GM18951 (cell line): ENCODE results near the gene DBNL.

ENCODE experiments used
- POLR2A ChIP-seq: IDR thresholded peaks from 4 replicates; pipeline ENCODE4 v1.6.1; 2011; ENCODE audit warnings: mild to moderate bottlenecking; ENCODE audit not compliant: insufficient read length, insufficient read depth; ENCODE audit errors: extremely low read depth
- in situ Hi-C: fragments of 300-500 bp; cut with MboI; formaldehyde crosslinking; loops from one replicate; pipeline ENCODE4 v1.12.0; 2022; ENCODE audit warnings: low sequenced_read_pairs, mixed read lengths, inconsistent platforms; ENCODE audit not compliant: unreplicated experiment

The DBNL gene

DNA sequence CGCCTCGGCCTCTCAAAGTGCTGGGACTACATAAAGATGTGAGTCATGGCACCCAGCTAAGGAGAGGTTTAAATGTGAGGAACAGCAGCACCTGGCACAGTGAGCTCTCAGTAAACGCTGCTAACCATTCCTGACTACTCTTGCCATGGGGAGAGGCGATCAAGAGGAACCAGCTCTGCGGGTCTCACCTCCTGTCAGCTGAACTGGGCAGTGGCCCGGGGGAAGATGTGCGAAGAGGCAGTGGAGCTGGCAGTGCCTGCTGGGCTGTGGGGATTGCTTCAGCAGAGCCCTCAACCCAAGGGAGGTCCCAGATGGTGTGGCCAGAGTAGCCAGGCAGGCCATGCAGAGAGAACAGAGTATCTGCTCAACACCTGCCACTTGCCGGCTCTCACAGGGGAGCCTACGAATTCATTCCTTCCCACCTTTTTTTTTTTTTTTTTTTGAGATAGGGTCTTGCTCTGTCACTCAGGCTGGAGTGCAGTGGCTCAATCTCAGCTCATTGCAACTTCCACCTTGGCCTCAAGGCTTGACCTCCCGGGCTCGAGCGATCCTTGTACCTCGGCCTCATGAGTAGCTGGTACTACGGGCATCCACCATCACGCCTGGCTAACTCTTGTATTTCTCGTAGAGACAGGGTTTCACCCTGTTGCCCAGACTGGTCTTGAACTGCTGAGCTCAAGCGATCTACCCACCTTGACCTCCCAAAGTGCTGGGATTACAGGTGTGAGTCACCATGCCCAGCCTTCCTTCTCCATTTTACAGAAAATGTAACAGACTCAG, 31.0 kb downstream of the DBNL start:
- in situ Hi-C loops: no loop called here
- no peak for TF ChIP-seq POLR2A

DNA sequence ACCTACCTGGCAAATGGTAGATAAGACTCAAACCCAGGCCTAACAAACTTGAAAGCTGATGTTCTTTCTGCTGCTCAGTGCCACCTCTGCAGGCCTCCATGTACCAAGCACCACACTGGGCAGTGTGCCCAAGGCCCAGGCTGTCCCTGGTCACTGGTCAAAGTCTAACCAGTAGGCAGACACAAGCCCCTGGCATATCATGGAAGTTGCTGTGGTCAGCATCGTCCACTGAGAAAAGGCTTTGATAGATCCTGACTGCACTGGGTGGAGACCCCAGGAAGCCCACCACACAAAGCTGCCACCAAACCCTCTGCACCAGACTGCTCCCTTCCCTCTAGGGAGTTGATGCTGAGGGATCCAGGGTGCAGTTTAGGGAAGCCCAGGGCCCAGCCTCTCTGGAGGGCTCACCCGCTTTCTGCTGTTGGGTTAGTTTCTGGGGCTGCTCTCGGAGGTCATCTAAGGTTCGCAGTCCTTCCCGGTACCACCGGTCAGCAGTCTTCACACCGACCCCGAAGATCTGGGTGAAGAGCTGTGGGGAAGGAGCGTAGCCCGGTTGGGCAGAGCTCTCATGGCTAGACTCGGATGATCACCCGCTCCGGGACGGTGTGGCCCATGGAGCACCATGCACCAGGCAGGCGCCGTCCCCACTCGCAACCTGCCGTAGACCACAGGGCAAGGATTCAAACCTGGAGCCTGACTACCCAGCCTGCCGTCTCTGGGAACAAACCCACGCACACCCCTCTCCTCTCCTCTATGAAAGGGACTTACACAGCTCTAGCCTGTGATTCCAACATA, 31.8 kb downstream of the DBNL start:
- no peak for TF ChIP-seq POLR2A
- in situ Hi-C loops: no loop called here

DNA sequence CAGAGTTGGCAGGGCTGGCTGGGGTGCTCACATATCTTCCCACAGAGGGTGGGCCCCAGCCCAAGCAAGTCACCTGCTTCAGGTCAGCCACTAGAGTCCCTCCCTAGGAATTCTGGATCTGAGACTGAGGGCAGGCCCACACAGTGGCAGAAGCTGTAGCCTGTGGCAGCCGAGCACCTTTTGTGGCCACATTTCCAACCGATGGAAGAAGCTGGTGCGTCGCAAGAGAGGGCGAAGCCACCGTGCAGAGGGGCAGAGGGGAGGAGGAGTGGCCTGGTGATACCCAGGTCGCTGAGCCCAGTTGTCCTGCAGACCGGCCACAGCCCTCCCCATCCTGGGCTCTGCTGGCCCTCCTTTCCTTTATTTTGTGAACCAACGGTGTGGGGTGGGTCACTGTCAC, 32.6 kb downstream of the DBNL start:
- in situ Hi-C loops: no loop called here
- TF ChIP-seq POLR2A: no peak

DNA sequence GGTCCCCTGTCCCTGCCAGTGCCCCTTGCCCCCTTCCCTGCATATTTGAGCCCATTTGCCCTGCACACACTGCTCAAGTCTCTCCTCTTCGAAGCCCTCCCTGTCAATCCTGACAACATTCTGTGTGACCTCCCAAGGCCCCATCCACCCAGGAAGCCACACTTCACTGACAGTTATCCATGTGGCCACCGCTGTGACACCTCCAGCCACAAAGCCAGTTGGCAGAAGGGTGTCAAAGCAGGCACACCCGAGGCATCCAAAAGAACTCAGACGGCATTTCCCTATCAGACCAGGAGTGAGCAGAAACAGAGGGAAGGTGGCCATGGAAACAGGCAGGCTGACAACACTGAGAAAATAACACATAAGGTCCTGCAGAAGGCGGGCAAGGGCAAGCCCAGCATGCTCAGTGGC, 33.2 kb downstream of the DBNL start:
- in situ Hi-C loops: no loop called here
- no peak for TF ChIP-seq POLR2A

DNA sequence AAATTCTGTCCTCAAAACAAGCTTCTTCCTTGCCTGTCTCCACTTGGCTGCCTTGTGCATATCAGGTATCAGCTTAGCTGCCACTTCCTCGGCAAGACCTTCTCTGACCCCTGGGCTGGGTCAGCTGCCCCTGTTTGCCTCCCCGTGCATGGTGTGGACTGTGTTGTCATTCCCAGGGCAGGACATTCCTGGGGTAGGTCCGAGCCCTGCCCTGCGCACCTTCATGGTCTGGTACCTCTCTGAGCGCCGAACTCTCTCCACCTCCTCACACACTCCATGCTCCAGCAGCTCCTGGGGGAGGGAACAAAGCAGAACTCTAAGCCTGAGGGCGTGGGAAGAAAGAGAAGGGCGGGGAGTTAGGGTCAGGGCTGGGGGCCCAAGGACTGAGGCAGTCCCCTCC, 34.0 kb downstream of the DBNL start:
- in situ Hi-C loops: no loop called here

DNA sequence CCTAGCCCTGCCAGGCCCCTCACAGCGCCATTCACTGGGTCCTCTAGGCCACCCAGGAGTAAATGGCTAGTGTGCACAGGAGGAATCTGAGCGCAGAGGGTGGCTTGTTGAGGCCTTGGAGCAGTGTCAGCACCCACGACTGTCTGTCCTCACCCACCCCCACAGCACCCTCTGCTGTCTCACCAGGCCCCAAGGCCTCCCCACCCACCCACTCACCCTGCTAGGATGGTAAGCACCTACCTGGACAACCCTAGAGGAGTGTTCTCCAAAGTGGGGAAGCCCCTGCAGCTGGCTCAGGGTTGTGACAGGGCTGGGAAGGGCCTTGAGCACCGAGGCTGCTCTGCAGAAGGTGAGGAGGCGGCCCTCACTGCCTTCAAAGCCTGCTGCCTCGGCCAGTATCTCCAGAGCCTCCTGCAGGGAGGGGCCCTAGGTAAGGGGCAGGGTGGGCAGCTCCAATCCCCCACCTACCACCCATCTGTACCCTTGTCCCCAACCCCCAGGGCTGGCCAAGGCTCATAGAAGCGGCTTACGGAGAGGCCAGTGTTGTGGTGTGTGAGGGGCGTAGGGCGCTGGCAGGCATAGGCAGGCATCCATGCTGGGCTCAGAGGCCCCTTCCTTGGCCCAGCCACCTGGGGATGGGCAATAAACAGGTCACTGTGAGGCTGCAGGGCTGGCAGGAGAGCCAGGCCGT, 35.0 kb downstream of the DBNL start:
- no peak for TF ChIP-seq POLR2A
- in situ Hi-C loops: no loop called here

More for the DNA sequence above, 34.0 kb downstream of the DBNL start:
- no peak for TF ChIP-seq POLR2A

DNA sequence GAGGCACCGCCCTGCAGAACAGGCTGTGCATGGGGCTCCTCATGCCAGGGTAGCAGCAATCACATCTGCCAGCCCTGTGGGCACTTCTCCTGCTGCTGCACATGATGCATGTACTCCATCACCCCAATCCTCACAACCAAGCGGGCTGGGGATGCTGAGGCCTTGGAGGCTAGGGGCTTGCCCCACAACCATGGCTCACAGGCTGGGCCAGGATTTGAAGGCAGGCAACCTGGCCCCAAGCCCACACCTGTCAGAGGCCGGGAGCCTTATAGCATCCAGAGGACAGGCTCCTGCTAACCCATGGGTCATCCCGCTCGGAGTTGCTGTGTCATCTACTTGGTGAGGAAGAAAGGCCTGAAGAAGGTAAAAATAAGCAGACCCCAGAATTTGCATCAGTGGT, 35.6 kb downstream of the DBNL start:
- peak; percentile 3 for TF ChIP-seq POLR2A
- in situ Hi-C loops: no loop called here

DNA sequence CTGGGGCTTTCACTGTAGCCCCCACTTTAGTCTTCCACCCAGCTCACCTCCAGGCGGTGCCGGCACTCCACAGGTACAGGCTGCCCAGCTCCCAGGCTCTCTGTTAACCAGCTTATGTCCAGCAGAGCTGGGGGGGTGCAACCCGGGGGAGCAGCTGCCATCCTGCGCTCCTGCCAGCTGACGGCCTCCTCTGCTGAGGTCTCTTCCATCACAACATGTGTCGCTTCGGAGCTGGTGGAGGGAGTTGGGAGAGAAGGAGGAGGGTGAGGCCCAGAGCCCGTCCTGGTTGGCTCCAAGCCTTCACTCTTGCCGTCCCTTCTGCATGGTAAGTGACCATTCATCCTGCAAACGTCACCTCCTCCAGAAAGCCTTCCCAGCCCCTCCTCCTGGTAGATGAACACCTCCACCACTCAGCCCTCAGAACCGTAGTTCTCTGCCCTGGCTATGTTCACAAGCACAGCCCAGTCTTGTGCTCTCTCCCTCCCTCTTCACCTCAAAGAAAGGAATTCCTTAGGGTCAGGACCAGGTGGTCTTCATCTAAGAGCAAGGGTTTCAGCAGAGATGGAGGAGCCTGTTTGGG, 36.3 kb downstream of the DBNL start:
- in situ Hi-C loops: no loop called here
- peak; percentile 7 for TF ChIP-seq POLR2A

DNA sequence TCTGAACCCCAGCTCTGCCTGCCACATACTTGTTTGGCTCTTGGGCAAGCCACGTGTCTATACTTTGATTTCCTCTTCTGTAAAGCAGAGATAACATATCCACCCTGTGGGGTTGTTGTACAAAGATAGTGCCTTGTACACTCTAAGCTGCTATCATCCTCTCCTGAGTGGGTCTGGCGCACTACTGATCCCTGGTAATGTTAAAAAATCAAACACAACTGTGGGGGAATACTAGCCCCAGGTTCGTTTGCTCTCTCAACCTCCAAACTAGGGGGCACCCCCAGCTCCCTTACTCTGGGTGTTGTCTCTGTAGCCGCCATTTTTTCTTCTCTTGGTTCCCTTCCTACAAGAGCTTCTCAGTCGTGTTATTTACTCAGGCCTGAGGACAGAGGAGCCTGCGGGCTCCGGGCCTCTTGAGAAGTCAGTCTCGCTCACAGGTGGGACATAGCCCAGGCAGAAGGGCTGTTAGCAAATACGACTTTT, 36.8 kb downstream of the DBNL start:
- in situ Hi-C loops: no loop called here

DNA sequence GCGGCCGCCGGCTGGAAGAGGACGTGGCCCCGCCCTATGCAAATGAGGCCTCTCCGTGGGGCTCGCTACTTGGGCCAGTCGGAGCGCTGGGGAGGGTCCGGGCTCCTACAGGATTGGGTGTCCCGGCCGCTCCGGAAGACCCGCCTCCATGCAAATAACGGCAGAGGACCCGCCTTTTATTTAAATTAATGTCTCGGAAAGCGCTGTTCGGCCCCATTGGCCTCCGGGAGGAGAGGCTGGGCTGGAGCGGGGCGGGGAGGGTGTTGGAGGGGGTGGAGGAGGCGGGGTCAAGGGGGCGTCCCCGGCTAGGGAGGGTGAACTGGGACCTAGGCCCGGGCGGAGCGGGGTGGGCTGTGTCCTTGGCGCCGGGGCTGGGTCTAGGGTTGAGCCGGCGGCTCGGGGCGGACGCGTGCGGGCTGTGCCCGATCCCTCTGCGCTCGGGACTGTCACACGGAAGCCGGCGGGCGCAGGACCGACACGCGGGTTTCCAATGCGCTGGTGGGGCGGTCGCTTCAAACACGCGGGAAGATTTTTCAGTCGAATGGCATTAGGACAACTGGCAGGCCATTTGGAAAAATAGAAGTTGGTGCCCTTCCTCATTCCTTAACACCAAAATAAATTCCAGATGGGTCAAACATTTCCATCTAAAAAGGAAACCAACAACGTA, 38.2 kb downstream of the DBNL start:
- in situ Hi-C loops: no loop called here
- peak; percentile 58 for TF ChIP-seq POLR2A

More for the DNA sequence above, 36.8 kb downstream of the DBNL start:
- no peak for TF ChIP-seq POLR2A

DNA sequence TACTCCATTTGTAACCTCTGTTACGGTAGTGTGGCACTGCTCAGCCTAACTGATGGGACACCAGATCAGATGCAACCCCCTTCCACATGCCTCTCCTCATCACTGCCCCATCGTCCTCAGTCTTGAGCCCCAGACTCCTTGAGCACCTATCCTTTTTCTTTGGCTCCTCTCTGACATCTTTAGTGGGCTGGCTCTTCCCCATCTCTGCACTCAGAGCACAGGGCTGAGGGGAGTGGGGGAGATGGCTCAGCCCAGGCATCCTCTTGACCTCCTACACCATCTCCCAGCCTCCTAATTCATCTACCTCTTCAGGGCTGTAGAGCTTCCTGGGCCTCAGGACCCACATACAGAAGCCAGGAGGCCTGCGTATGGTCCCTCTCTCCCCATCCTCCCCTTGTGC, 39.3 kb downstream of the DBNL start:
- in situ Hi-C loops: no loop called here

DNA sequence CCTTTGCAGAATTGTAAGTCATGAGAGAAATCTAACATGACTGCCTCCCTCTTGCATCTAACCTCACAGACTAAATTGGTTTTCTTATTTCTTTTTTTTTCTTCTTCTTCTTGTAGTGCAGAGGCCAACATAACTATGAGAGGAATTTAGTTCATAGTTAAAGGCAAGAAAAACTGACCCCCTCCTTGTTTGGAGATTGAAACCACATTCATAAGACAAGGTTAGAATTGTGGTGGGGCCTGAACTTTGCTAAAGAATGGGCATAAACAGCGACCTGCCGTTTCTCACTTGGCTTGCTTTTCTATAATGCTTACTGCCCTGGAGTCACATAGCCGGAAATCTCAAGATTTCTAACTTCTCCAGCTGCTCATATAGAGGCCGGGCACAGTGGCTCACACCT, 40.2 kb downstream of the DBNL start:
- TF ChIP-seq POLR2A: no peak
- in situ Hi-C loops: no loop called here

More for the DNA sequence above, 39.3 kb downstream of the DBNL start:
- TF ChIP-seq POLR2A: no peak
